T-cell (primary cell): ENCODE data around the gene GVQW3. TPM values are rescaled to one million over a fixed set of nuclear protein-coding genes. Genes with fewer than 3 reads are reported as not detected.

Experiments used
- ATAC-seq, 4 experiments: fragments of 200-7000 bp in 3 of 4; fragments of 150-1000 bp in 1 of 4; cut with Tn5 transposase; replicated peaks in 1 of 4; 1 replicate in 3 of 4; 2 replicates in 1 of 4; pipeline ENCODE4 v1.10.0; 2021; ENCODE audit warnings: moderate library complexity in 3 of 4, mild to moderate bottlenecking in 2 of 4, moderate number of reproducible peaks in 1 of 4
- CTCF ChIA-PET, 2 donors: fragments of 300-600 bp; sonication (Branson Sonifier 250); formaldehyde crosslinking; loops; one replicate each; lab custom pipeline; 2022; ENCODE audit warnings: antibody characterized with exemption in 2 of 2; lab: Charles Lee
- POLR2A ChIA-PET, 2 donors: fragments of 300-600 bp; sonication (Branson Sonifier 250); formaldehyde crosslinking; loops; one replicate each; lab custom pipeline; 2022; ENCODE audit warnings: antibody characterized with exemption in 2 of 2; lab: Charles Lee
- DNase-seq, 35 experiments: peaks; one replicate each; pipeline versions ENCODE4 v3.0.0 to v3.0.0-alpha.2; 2013 to 2023
- H3K27ac ChIP-seq: one replicate; pipeline ENCODE4 v1.5.1; 2013; ENCODE audit warnings: low read length
- H3K27me3 ChIP-seq, 2 experiments: replicated peaks in 1 of 2; 1 replicate in 1 of 2; 2 replicates in 1 of 2; pipeline versions ENCODE4 v1.6.1 to v1.7.0; 2013; ENCODE audit warnings: low read length in 1 of 2, mixed read lengths in 1 of 2; ENCODE audit not compliant: control insufficient read depth in 2 of 2, insufficient read depth in 2 of 2; ENCODE audit errors: extremely low read depth in 1 of 2
- H3K36me3 ChIP-seq, 2 donors: 1 replicate in 1 of 2; 2 replicates in 1 of 2; pipeline versions ENCODE4 v1.6.1 to v1.7.0; 2013; ENCODE audit warnings: low read length in 1 of 2; ENCODE audit not compliant: control insufficient read depth in 2 of 2, insufficient read depth in 1 of 2; ENCODE audit errors: extremely low read depth in 1 of 2
- H3K4me1 ChIP-seq, 2 experiments: 1 replicate in 1 of 2; 2 replicates in 1 of 2; pipeline versions ENCODE4 v1.6.1 to v1.7.0; 2013; ENCODE audit warnings: low read length in 2 of 2, mixed read lengths in 1 of 2; ENCODE audit not compliant: insufficient read depth in 2 of 2, control insufficient read depth in 1 of 2; ENCODE audit errors: extremely low read depth in 1 of 2
- H3K4me3 ChIP-seq, 2 donors: 1 replicate in 1 of 2; 2 replicates in 1 of 2; pipeline versions ENCODE4 v1.5.1 to v1.7.0; 2013; ENCODE audit warnings: mild to moderate bottlenecking in 2 of 2, low read length in 1 of 2, moderate library complexity in 1 of 2; ENCODE audit not compliant: control insufficient read depth in 1 of 2; ENCODE audit errors: extremely low read depth in 1 of 2
- H3K9me3 ChIP-seq: 2 replicates; pipeline ENCODE4 v1.7.0; 2013
- H3K27ac Mint-ChIP-seq, 2 donors: one replicate each; pipeline ENCODE4 v1.8.0; 2020 to 2021; ENCODE audit warnings: mild to moderate bottlenecking in 2 of 2, mixed read lengths in 2 of 2
- H3K27me3 Mint-ChIP-seq, 2 donors: one replicate each; pipeline ENCODE4 v1.8.0; 2021 to 2022; ENCODE audit warnings: mixed read lengths in 2 of 2
- H3K36me3 Mint-ChIP-seq: one replicate; pipeline ENCODE4 v1.8.0; 2021; ENCODE audit warnings: mixed read lengths
- H3K4me1 Mint-ChIP-seq, 3 donors: one replicate each; pipeline ENCODE4 v1.8.0; 2020 to 2022; ENCODE audit warnings: mixed read lengths in 3 of 3, mild to moderate bottlenecking in 1 of 3
- H3K4me3 Mint-ChIP-seq, 3 donors: one replicate each; pipeline ENCODE4 v1.8.0; 2020 to 2022; ENCODE audit warnings: mild to moderate bottlenecking in 3 of 3, mixed read lengths in 3 of 3, moderate library complexity in 3 of 3
- H3K9me3 Mint-ChIP-seq, 3 donors: one replicate each; pipeline ENCODE4 v1.8.0; 2020 to 2022; ENCODE audit warnings: mixed read lengths in 3 of 3
- WGBS: methylation state at CpG from one replicate; pipeline ENCODE4 v1.1.5; 2013; ENCODE audit warnings: missing lambda C conversion rate; ENCODE audit not compliant: insufficient coverage; 5-methylcytosine and 5-hydroxymethylcytosine counted together
- total RNA-seq, 35 experiments: library from RNA in 6 of 35; stranded (reverse) in 6 of 35; fragments of 120-200 nt in 1 of 35; gene quantifications; one replicate each; pipeline versions ENCODE4 v1.2.1 to v1.2.4 and lab custom pipeline; 2013 to 2026

Gene GVQW3
- total RNA-seq, 5 donors from 2014 or later (not counting 1 experiment from before 2014, with no cell fraction given), result 4.1 to 8.3 (median 5.9) TPM

DNA sequence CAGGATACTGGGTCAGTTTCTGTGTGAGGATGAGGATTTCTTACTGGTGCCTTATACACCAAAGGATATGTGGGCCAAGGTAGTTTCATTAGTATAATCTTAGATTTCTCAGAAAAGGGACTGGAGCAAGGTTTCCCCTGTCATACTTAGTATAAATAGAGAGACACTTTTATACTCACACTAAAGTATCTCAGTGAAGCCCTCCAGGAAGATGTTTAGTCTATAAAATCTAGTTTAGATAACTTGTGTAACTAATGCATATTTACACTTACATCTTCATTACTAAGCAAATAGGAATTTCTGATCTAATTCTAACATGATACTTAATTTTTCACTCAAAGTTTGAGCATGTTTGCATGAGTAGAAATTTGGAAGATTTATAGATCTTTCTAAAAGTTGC lies 74.8 kb downstream of the GVQW3 start:
- ChIA-PET POLR2A (no interaction called here), CTCF (interaction anchor here in 1 of 2 donors (0.6 kb wide), 1 partner anchor 62 kb away, joined by 5 read pairs; no protein-coding TSS in a partner anchor)

DNA sequence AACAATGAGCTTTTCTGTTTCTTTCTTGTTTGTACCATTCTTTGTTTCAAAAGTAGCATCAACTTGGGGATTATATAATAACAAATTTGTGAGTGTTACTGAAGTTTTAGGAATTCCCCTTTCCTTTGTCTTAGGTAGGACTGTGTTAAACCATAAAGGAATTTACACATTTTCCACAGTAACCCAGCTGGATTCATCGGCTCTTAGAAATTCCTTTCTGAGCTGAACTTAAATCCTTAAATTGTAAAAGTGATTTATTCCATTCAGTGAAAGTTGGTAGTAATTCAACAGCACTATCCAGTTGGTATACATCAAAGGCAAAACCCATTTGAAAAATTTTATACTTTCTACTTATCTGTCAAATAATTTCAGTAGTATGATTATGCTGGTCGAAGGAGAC lies 75.4 kb downstream of the GVQW3 start:
- no peak overlapping the region for H3K4me3 Mint-ChIP-seq
- WGBS, result no CpG with 5 or more reads among the region's 2 CpGs
- no peaks in the 10 kb centered on the region for H3K27me3 Mint-ChIP-seq
- H3K4me1 Mint-ChIP-seq, result peaks cover 5 to 9% (median 5%) of the 10 kb centered on the region in 3 donors
- H3K9me3 ChIP-seq, result no peaks in the 10 kb centered on the region
- DNase-seq (no peak), ATAC-seq (no peak)
- POLR2A ChIA-PET, result no interaction called here
- H3K36me3 ChIP-seq, result peaks cover 0 to 58% of the 10 kb centered on the region in 2 donors
- peaks cover 36% of the 10 kb centered on the region for H3K36me3 Mint-ChIP-seq
- CTCF ChIA-PET, result no interaction called here
- no peaks in the 10 kb centered on the region for H3K4me1 ChIP-seq
- H3K27me3 ChIP-seq, result no peaks in the 10 kb centered on the region
- H3K9me3 Mint-ChIP-seq, result no peaks in the 10 kb centered on the region
- H3K4me3 ChIP-seq, result no peak overlapping the region
- no peak overlapping the region for H3K27ac ChIP-seq
- no peak overlapping the region for H3K27ac Mint-ChIP-seq

More for the DNA sequence above, 74.8 kb downstream of the GVQW3 start:
- Histone ChIP-seq H3K36me3 (peaks cover 0 to 60% of the 10 kb centered on the region in 2 donors), H3K4me3 (no peak overlapping the region), H3K27me3 (no peaks in the 10 kb centered on the region), H3K4me1 (no peaks in the 10 kb centered on the region), H3K27ac (no peak overlapping the region), H3K9me3 (no peaks in the 10 kb centered on the region)
- Mint-ChIP-seq H3K4me1 (peaks cover 5 to 9% (median 9%) of the 10 kb centered on the region in 3 donors), H3K36me3 (peaks cover 39% of the 10 kb centered on the region), H3K9me3 (no peaks in the 10 kb centered on the region), H3K27ac (no peak overlapping the region), H3K4me3 (no peak overlapping the region), H3K27me3 (no peaks in the 10 kb centered on the region)
- no peak for ATAC-seq
- DNase-seq, result no peak

Other genes with a start within 250 kb of the GVQW3 start
- gene WNT11, start 174.8 kb upstream of the GVQW3 start, total RNA-seq, result 1 to 10 TPM in 1 of 5 donors, under 1 TPM in 3, not detected in 1; 0.47 to 1.3 (median 0.89) TPM
- 10 to 100 TPM; 41.0 to 51.3 (median 49.0) TPM for gene THAP12, start 191 bp upstream of the GVQW3 start, total RNA-seq
- gene EMSY, start 63.7 kb downstream of the GVQW3 start, total RNA-seq, result 10 to 100 TPM; 33.4 to 39.0 (median 38.0) TPM